ENCODE results near the gene TRANK1.

DNA sequence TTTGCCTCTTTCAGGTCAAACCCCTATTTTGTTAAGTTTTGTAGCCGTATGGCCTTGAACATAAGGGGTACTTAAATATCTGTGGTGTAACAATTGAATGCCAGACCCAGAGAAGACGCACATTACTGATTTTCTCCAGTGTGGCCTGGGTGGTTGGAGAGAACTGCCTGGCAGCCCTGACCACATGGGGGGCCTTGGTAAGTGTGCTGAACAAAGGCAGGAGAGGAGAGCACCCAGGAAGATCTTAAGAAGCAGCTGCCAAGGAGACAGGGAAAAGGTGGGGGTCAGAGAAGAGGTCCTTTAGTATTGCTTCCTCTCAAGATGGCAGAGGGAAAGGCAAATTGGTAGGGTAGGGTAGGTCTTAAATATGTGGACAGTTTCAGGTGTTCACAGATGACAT is 35.7 kb downstream of the TRANK1 start:
- TF ChIP-seq, protein P1, sequence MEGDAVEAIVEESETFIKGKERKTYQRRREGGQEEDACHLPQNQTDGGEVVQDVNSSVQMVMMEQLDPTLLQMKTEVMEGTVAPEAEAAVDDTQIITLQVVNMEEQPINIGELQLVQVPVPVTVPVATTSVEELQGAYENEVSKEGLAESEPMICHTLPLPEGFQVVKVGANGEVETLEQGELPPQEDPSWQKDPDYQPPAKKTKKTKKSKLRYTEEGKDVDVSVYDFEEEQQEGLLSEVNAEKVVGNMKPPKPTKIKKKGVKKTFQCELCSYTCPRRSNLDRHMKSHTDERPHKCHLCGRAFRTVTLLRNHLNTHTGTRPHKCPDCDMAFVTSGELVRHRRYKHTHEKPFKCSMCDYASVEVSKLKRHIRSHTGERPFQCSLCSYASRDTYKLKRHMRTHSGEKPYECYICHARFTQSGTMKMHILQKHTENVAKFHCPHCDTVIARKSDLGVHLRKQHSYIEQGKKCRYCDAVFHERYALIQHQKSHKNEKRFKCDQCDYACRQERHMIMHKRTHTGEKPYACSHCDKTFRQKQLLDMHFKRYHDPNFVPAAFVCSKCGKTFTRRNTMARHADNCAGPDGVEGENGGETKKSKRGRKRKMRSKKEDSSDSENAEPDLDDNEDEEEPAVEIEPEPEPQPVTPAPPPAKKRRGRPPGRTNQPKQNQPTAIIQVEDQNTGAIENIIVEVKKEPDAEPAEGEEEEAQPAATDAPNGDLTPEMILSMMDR (IDR thresholded peaks at IDR 0.05), result no peak
- TF ChIP-seq POLR2A (IDR thresholded peaks at IDR 0.05), result no peak
